H1 (cell line): Measurements from ENCODE around the gene TRIB2. TPM values are rescaled to one million over a fixed set of nuclear protein-coding genes. Genes with fewer than 3 reads are reported as not detected.

Experiments used
- CTCF ChIA-PET: fragments of 300-600 bp; sonication (Branson Sonifier 250); formaldehyde crosslinking; loops from one replicate; lab custom pipeline; 2021; ENCODE audit not compliant: partially characterized antibody; lab: Charles Lee
- POLR2A ChIA-PET: fragments of 300-600 bp; sonication (Branson Sonifier 250); formaldehyde crosslinking; loops from one replicate; lab custom pipeline; 2021; ENCODE audit warnings: inconsistent platforms; ENCODE audit not compliant: partially characterized antibody; lab: Charles Lee
- DNase-seq, 2 experiments: peaks; one replicate each; pipeline versions ENCODE4 v3.0.0 to v3.0.0-alpha.2; 2010 to 2022; ENCODE audit warnings: low spot score in 2 of 2, low read depth in 1 of 2, mixed read lengths in 1 of 2
- FAIRE-seq: peaks from 2 replicates; lab custom pipeline; 2011; peaks lifted over from hg19 to GRCh38; lab: Jason Lieb, UNC
- H2AFZ ChIP-seq: 2 replicates; pipeline ENCODE4 v1.8.1; 2012; ENCODE audit warnings: low read length, inconsistent platforms
- H2AK5ac ChIP-seq: 2 replicates; pipeline ENCODE4 v1.6.1; 2013; ENCODE audit warnings: low read depth, low read length
- H2BK120ac ChIP-seq: replicated peaks from 2 replicates; pipeline ENCODE3; 2013; ENCODE audit warnings: low read depth, low read length, inconsistent platforms
- H2BK12ac ChIP-seq: 2 replicates; pipeline ENCODE4 v1.6.1; 2013; ENCODE audit warnings: low read depth, low read length
- H2BK15ac ChIP-seq: 2 replicates; pipeline ENCODE4 v1.6.1; 2013; ENCODE audit warnings: low read length
- H2BK20ac ChIP-seq: 2 replicates; pipeline ENCODE4 v1.6.1; 2013; ENCODE audit warnings: low read length
- H2BK5ac ChIP-seq: 2 replicates; pipeline ENCODE4 v1.6.1; 2013; ENCODE audit warnings: low read depth, low read length
- H3K14ac ChIP-seq: 2 replicates; pipeline ENCODE4 v1.6.1; 2013; ENCODE audit warnings: inconsistent platforms; ENCODE audit not compliant: insufficient read length
- H3K18ac ChIP-seq: 2 replicates; pipeline ENCODE4 v1.6.1; 2013; ENCODE audit warnings: low read length; ENCODE audit errors: extremely low read depth
- H3K23ac ChIP-seq: 2 replicates; pipeline ENCODE4 v1.6.1; 2013; ENCODE audit warnings: inconsistent platforms; ENCODE audit not compliant: insufficient read length
- H3K23me2 ChIP-seq: 2 replicates; pipeline ENCODE4 v1.6.1; 2013; ENCODE audit warnings: low read depth, low read length
- H3K27ac ChIP-seq: 2 replicates; pipeline ENCODE4 v1.6.1; 2011; ENCODE audit warnings: low read depth, low read length, inconsistent platforms
- H3K27me3 ChIP-seq, 4 experiments: replicated peaks in 1 of 4; 1 replicate in 1 of 4; 2 replicates in 3 of 4; pipeline versions ENCODE4 v1.6.1 to v1.8.1; 2011 to 2013; ENCODE audit warnings: low read length in 3 of 4, mild to moderate bottlenecking in 3 of 4, inconsistent platforms in 2 of 4, mixed read lengths in 2 of 4, moderate library complexity in 1 of 4; ENCODE audit not compliant: control insufficient read depth in 3 of 4, insufficient read depth in 3 of 4; ENCODE audit errors: extremely low read depth in 1 of 4
- H3K36me3 ChIP-seq, 4 experiments: 2 replicates each; pipeline versions ENCODE4 v1.6.1 to v1.8.1; 2011 to 2013; ENCODE audit warnings: mild to moderate bottlenecking in 4 of 4, low read length in 3 of 4, moderate library complexity in 2 of 4, control low read depth in 1 of 4, inconsistent platforms in 1 of 4; ENCODE audit not compliant: insufficient read depth in 4 of 4, control insufficient read depth in 2 of 4
- H3K4ac ChIP-seq: replicated peaks from 2 replicates; pipeline ENCODE3; 2013; ENCODE audit warnings: low read length, low read depth, mixed read lengths, inconsistent platforms; ENCODE audit not compliant: insufficient read length
- H3K4me1 ChIP-seq, 4 experiments: replicated peaks in 1 of 4; 1 replicate in 1 of 4; 2 replicates in 3 of 4; pipeline versions ENCODE4 v1.6.1 to v1.8.1; 2011 to 2013; ENCODE audit warnings: low read length in 3 of 4, inconsistent platforms in 2 of 4, mixed read lengths in 1 of 4; ENCODE audit not compliant: insufficient read depth in 4 of 4, control insufficient read depth in 3 of 4
- H3K4me2 ChIP-seq, 2 experiments: 2 replicates each; pipeline versions ENCODE4 v1.6.1 to v1.8.1; 2011 to 2013; ENCODE audit warnings: low read depth in 2 of 2, low read length in 2 of 2, control low read depth in 1 of 2, inconsistent platforms in 1 of 2, mild to moderate bottlenecking in 1 of 2; ENCODE audit not compliant: insufficient read depth in 1 of 2
- H3K4me3 ChIP-seq, 4 experiments: fragments of 200-600, 300-600 bp in 1 of 4; sonication (generic), shearing (Covaris generic), sonication (Bioruptor Twin) in 1 of 4; 2 replicates each; pipeline versions ENCODE4 v1.5.1 to v1.8.1; 2011 to 2016; ENCODE audit warnings: low read length in 4 of 4, low read depth in 3 of 4, control low read depth in 2 of 4, inconsistent platforms in 2 of 4, mild to moderate bottlenecking in 2 of 4, mixed read lengths in 1 of 4, moderate library complexity in 1 of 4; ENCODE audit not compliant: insufficient read depth in 2 of 4; ENCODE audit errors: extremely low read depth in 1 of 4
- H3K56ac ChIP-seq: replicated peaks from 2 replicates; pipeline ENCODE3; 2013; ENCODE audit warnings: low read depth, mild to moderate bottlenecking, mixed read lengths, low read length, inconsistent platforms; ENCODE audit not compliant: insufficient read length
- H3K79me1 ChIP-seq: 2 replicates; pipeline ENCODE4 v1.6.1; 2013; ENCODE audit warnings: low read depth, low read length, control low read depth
- H3K79me2 ChIP-seq, 2 experiments: 2 replicates each; pipeline versions ENCODE4 v1.6.1 to v1.8.1; 2012 to 2013; ENCODE audit warnings: low read length in 2 of 2, mild to moderate bottlenecking in 2 of 2, inconsistent platforms in 1 of 2; ENCODE audit not compliant: insufficient read depth in 2 of 2, control insufficient read depth in 1 of 2
- H3K9ac ChIP-seq, 4 experiments: replicated peaks in 1 of 4; 1 replicate in 1 of 4; 2 replicates in 3 of 4; pipeline versions ENCODE4 v1.6.1 to v1.8.1; 2011 to 2013; ENCODE audit warnings: low read depth in 3 of 4, low read length in 3 of 4, control low read depth in 2 of 4, mild to moderate bottlenecking in 2 of 4, moderate library complexity in 2 of 4, inconsistent platforms in 1 of 4; ENCODE audit errors: extremely low read depth in 1 of 4
- H3K9me3 ChIP-seq, 2 experiments: 2 replicates each; pipeline versions ENCODE4 v1.6.1 to v1.8.1; 2012 to 2013; ENCODE audit warnings: mild to moderate bottlenecking in 2 of 2, moderate library complexity in 2 of 2, control low read depth in 1 of 2, inconsistent platforms in 1 of 2, low read depth in 1 of 2, low read length in 1 of 2, mixed read lengths in 1 of 2; ENCODE audit not compliant: insufficient read depth in 2 of 2
- H4K20me1 ChIP-seq, 2 experiments: replicated peaks in 1 of 2; 2 replicates each; pipeline versions ENCODE3 to v1.8.1; 2011 to 2013; ENCODE audit warnings: inconsistent platforms in 2 of 2, low read length in 2 of 2, mild to moderate bottlenecking in 1 of 2; ENCODE audit not compliant: insufficient read depth in 2 of 2, control insufficient read depth in 1 of 2
- H4K5ac ChIP-seq: 2 replicates; pipeline ENCODE4 v1.6.1; 2013; ENCODE audit warnings: low read length, low read depth, mixed read lengths, inconsistent platforms; ENCODE audit not compliant: insufficient read length
- H4K8ac ChIP-seq: 2 replicates; pipeline ENCODE4 v1.8.0; 2013; ENCODE audit warnings: mild to moderate bottlenecking, moderate library complexity, low read length, inconsistent platforms; ENCODE audit not compliant: insufficient read depth; ENCODE audit errors: extremely low read depth
- H4K91ac ChIP-seq: replicated peaks from 2 replicates; pipeline ENCODE3; 2013; ENCODE audit warnings: low read length, mixed read lengths, inconsistent platforms; ENCODE audit not compliant: insufficient read length
- ASH2L ChIP-seq: fragments of 200-600, 300-600 bp; sonication (generic); IDR thresholded peaks from one replicate; pipeline ENCODE4 v1.7.1; 2017; ENCODE audit warnings: low read length
- ATF3 ChIP-seq: IDR thresholded peaks from 2 replicates; pipeline ENCODE4 v1.6.1; 2011; ENCODE audit warnings: low read depth, mild to moderate bottlenecking, low read length; ENCODE audit not compliant: insufficient read depth
- CBX5 ChIP-seq: fragments of 300-800, 300-1000 bp; sonication (generic); IDR thresholded peaks from 2 replicates; pipeline ENCODE4 v1.7.1; 2016; ENCODE audit warnings: antibody characterized with exemption, low read length, low read depth
- CHD1 ChIP-seq: IDR thresholded peaks from 2 replicates; pipeline ENCODE4 v1.6.1; 2012; ENCODE audit warnings: low read depth, low read length, improper control_type of control experiment
- CREB1 ChIP-seq: IDR thresholded peaks from 2 replicates; pipeline ENCODE4 v1.6.1; 2012; ENCODE audit warnings: inconsistent platforms
- JUND ChIP-seq: IDR thresholded peaks from 2 replicates; pipeline ENCODE4 v1.6.1; 2011; ENCODE audit warnings: mild to moderate bottlenecking, improper control_type of control experiment, low read length
- KDM1A ChIP-seq: fragments of 200-600, 300-600 bp; sonication (generic); IDR thresholded peaks from 2 replicates; pipeline ENCODE4 v1.7.1; 2016; ENCODE audit warnings: mild to moderate bottlenecking, low read length, borderline replicate concordance
- PHF8 ChIP-seq: fragments of 200-600 bp; sonication (generic); conservative IDR thresholded peaks from 2 replicates; pipeline ENCODE4 v1.7.1; 2012; ENCODE audit warnings: low read depth, mild to moderate bottlenecking, inconsistent platforms, low read length, moderate library complexity
- POLR2AphosphoS5 ChIP-seq: IDR thresholded peaks from 2 replicates; pipeline ENCODE4 v1.6.1; 2011; ENCODE audit warnings: low read depth, low read length
- RBBP5 ChIP-seq: IDR thresholded peaks from 2 replicates; pipeline ENCODE4 v1.7.1; 2012; ENCODE audit warnings: low read depth, mild to moderate bottlenecking, inconsistent platforms, low read length, moderate library complexity, borderline replicate concordance
- RXRA ChIP-seq: IDR thresholded peaks from 2 replicates; pipeline ENCODE4 v1.6.1; 2011; ENCODE audit warnings: low read depth, mild to moderate bottlenecking, low read length, moderate library complexity; ENCODE audit not compliant: insufficient read depth
- SIRT6 ChIP-seq: IDR thresholded peaks from one replicate; pipeline ENCODE4 v1.7.1; 2012; ENCODE audit warnings: low read length, inconsistent platforms
- YY1 ChIP-seq: IDR thresholded peaks from 2 replicates; pipeline ENCODE4 v1.6.1; 2011; ENCODE audit warnings: low read depth, mild to moderate bottlenecking, low read length
- WGBS, 2 experiments: shearing (Covaris generic) in 1 of 2; methylation state at CpG; one replicate each; pipeline versions ENCODE4 v1.1.6 to v1.1.7; 2013 to 2015; ENCODE audit warnings: low lambda C conversion rate in 2 of 2, mixed read lengths in 2 of 2, inconsistent platforms in 1 of 2, low coverage in 1 of 2, missing lambda C conversion rate in 1 of 2; ENCODE audit not compliant: insufficient replicate concordance in 2 of 2, insufficient coverage in 1 of 2, insufficient read length in 1 of 2; ENCODE audit errors: extremely low coverage in 1 of 2, missing lambda C conversion rate in 1 of 2; 5-methylcytosine and 5-hydroxymethylcytosine counted together
- polyA plus RNA-seq, 7 experiments: library from polyadenylated mRNA; depleted of rRNA in 3 of 7; stranded (reverse) in 5 of 7; unstranded in 2 of 7; fragments of >200 nt in 5 of 7; fragments of 200-250 nt in 2 of 7; gene quantifications; 1 replicate in 5 of 7; 2 replicates in 1 of 7; 4 replicates in 1 of 7; pipeline versions ENCODE4 v1.2.1 to v1.2.3, GENCODE V29; 2011 to 2013; ENCODE audit warnings: missing spikeins in 2 of 7, mixed read lengths in 2 of 7
- total RNA-seq: library from RNA; stranded (reverse); fragmentation: NEBNext Ultra II Directional; extraction: Animal tissue kit (Norgen Biotek cat#: 25700); gene quantifications from 2 replicates; pipeline ENCODE4 v1.2.1, GENCODE V29; 2021
- TF ChIP-seq, protein P1 (sequence below): IDR thresholded peaks from 2 replicates; pipeline ENCODE4 v1.6.1; 2011; ENCODE audit warnings: low read length, improper control_type of control experiment

The TRIB2 gene
- total and polyA plus RNA-seq, 2 of the 8 experiments (the other 6 are each of a cell fraction or from before 2014, with no cell fraction given): 40.8 to 57.0 TPM

GRCh38 chr2:12762337-12762736 is 45.6 kb downstream of the TRIB2 start:
- Histone ChIP-seq H2BK15ac (no peak overlapping the region), H2AK5ac (no peak overlapping the region), H3K9ac (no peak overlapping the region), H2BK120ac (no peak overlapping the region), H3K56ac (no peak overlapping the region), H3K9me3 (no peaks in the 10 kb centered on the region), H3K4me1 (peaks cover 0 to 3% (median 1%) of the 10 kb centered on the region in 4 experiments; a peak in 2 of 7 replicates), H3K4ac (no peak overlapping the region), H3K27ac (no peak overlapping the region), H3K23me2 (no peaks in the 10 kb centered on the region), H4K5ac (no peak overlapping the region), H3K27me3 (no peaks in the 10 kb centered on the region; a peak in 1 of 7 replicates), H3K79me2 (no peaks in the 10 kb centered on the region), H2AFZ (no peak overlapping the region), H2BK5ac (no peak overlapping the region), H3K4me2 (no peak overlapping the region), H4K8ac (no peak overlapping the region), H3K36me3 (no peaks in the 10 kb centered on the region), H3K4me3 (no peak overlapping the region), H3K18ac (no peak overlapping the region), H4K91ac (no peak overlapping the region), H2BK20ac (no peak overlapping the region), H4K20me1 (no peaks in the 10 kb centered on the region), H3K14ac (no peak overlapping the region), H2BK12ac (no peak overlapping the region), H3K23ac (no peak overlapping the region), H3K79me1 (no peaks in the 10 kb centered on the region)
- WGBS, 2 experiments: 89% methylated on average over 2 of the region's 2 CpGs; no CpG with 5 or more reads in 1 of the 2 experiments
- CTCF ChIA-PET: no interaction called here
- FAIRE-seq (no peak), DNase-seq (no peak)
- POLR2A ChIA-PET: no interaction called here
- TF ChIP-seq YY1 (no peak), PHF8 (no peak), CBX5 (no peak), JUND (no peak), CHD1 (no peak), CREB1 (no peak), SIRT6 (no peak), ASH2L (no peak), RXRA (no peak), POLR2AphosphoS5 (no peak), RBBP5 (no peak), ATF3 (no peak), KDM1A (no peak)
- TF ChIP-seq, protein P1, sequence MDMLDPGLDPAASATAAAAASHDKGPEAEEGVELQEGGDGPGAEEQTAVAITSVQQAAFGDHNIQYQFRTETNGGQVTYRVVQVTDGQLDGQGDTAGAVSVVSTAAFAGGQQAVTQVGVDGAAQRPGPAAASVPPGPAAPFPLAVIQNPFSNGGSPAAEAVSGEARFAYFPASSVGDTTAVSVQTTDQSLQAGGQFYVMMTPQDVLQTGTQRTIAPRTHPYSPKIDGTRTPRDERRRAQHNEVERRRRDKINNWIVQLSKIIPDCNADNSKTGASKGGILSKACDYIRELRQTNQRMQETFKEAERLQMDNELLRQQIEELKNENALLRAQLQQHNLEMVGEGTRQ: no peak
